ENCODE results near the gene MYB. TPM values are rescaled to one million over a fixed set of nuclear protein-coding genes. Genes with fewer than 3 reads are reported as not detected.

The MYB gene
- total and polyA plus RNA-seq, 7 donors = 0.55 to 27.8 (median 12.0) TPM; not detected in 2

DNA sequence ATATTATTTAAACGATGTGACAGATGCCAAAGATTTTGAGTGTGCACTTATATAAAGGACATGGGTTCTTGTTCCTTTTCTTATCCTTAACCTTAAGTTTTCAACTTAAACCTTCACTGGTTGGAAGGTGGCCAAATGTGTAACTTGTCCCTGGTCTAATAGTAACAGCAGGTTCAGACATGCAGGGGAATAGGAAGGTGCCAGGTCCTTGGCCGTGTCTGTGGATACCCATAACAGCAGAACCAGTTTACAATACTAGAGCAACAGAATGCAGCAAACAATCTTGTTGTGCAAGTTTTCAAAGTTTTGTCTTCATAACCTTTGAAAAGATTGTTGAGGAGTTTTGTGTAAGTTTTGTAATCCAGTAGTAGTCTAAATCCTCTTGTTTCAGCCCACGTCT, 4.4 kb downstream of the MYB start:
- no peak overlapping the region for H3K4me3 ChIP-seq
- intact Hi-C loops (cut with DNase I) = no loop called here
- H3K27ac ChIP-seq = no peak overlapping the region
- DNase-seq = no peak
- TF ChIP-seq CTCF (IDR thresholded peaks at IDR 0.05) (no peak), POLR2A (IDR thresholded peaks at IDR 0.05) (no peak), EP300 (IDR thresholded peaks at IDR 0.05) (no peak), POLR2AphosphoS5 (IDR thresholded peaks at IDR 0.05) (no peak)
- peaks cover 27 to 88% (median 47%) of the 10 kb centered on the region in 3 donors for H3K27me3 ChIP-seq
- WGBS, 2 donors = 30 to 51% methylated on average over 3 of the region's 3 CpGs
- H3K9me3 ChIP-seq = no peaks in the 10 kb centered on the region
- H3K4me1 ChIP-seq = peaks cover 0 to 31% (median 27%) of the 10 kb centered on the region in 4 donors
- no peaks in the 10 kb centered on the region for H3K36me3 ChIP-seq

GRCh38 chr6:135186255-135186654, 5.1 kb downstream of the MYB start:
- peaks cover 27 to 90% (median 47%) of the 10 kb centered on the region in 3 donors for H3K27me3 ChIP-seq
- intact Hi-C loops (cut with DNase I) = no loop called here
- DNase-seq = no peak
- TF ChIP-seq POLR2AphosphoS5 (IDR thresholded peaks at IDR 0.05) (no peak), CTCF (IDR thresholded peaks at IDR 0.05) (no peak), POLR2A (IDR thresholded peaks at IDR 0.05) (no peak), EP300 (IDR thresholded peaks at IDR 0.05) (no peak)
- WGBS, 2 donors = 94 to 99% methylated on average over 2 of the region's 2 CpGs
- no peaks in the 10 kb centered on the region for H3K36me3 ChIP-seq
- H3K4me1 ChIP-seq = peaks cover 0 to 28% (median 26%) of the 10 kb centered on the region in 4 donors
- no peaks in the 10 kb centered on the region for H3K9me3 ChIP-seq
- H3K4me3 ChIP-seq = no peak overlapping the region
- no peak overlapping the region for H3K27ac ChIP-seq

DNA sequence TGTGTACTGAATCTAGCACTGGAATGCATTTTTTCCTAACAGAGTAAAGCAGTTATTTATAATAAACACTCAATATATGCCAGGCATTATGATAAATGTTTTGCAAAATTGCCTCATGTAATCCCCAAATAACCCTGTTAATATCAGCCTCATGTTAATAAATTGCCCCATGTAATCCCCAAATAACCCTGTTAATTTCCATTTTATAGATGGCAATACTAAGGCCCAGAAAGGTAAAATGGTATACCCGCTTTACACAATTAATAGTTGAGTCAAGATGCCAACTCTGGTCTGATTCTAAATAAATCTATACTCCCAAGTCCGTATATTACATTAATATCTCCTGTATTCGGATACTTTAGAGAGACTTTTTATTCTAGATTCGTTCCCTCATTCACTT, 6.3 kb downstream of the MYB start:
- intact Hi-C loops (cut with DNase I) = no loop called here
- WGBS, 2 donors = 86 to 93% methylated on average over 4 of the region's 4 CpGs
- DNase-seq = no peak
- H3K9me3 ChIP-seq = no peaks in the 10 kb centered on the region
- TF ChIP-seq CTCF (IDR thresholded peaks at IDR 0.05) (no peak), POLR2A (IDR thresholded peaks at IDR 0.05) (no peak), EP300 (IDR thresholded peaks at IDR 0.05) (no peak), POLR2AphosphoS5 (IDR thresholded peaks at IDR 0.05) (no peak)
- H3K27me3 ChIP-seq = peaks cover 27 to 84% (median 47%) of the 10 kb centered on the region in 3 donors
- H3K4me3 ChIP-seq = no peak overlapping the region
- peaks cover 0 to 17% (median 16%) of the 10 kb centered on the region in 4 donors for H3K4me1 ChIP-seq
- no peaks in the 10 kb centered on the region for H3K36me3 ChIP-seq
- H3K27ac ChIP-seq = no peak overlapping the region

DNA sequence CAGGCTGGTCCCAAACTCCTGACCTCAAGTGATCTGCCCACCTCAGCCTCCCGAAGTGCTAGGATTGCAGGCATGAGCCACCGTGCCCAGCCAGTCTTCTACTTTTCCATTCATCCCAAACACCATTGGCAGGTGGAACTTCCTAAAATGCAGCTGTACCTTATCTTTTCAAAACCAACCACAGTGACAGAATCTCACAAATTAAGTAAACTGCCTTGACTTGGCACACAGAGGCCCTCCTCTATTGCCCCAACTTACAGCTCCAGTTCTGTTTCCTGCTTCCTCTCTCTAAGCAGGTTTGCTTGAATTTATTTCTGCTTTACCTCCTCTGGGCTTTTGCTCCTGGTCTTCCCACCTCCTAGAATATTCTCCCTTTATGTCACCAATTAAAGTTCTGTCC, 7.6 kb downstream of the MYB start:
- Histone ChIP-seq H3K4me3 (no peak overlapping the region), H3K36me3 (no peaks in the 10 kb centered on the region), H3K27me3 (peaks cover 16 to 70% (median 39%) of the 10 kb centered on the region in 3 donors), H3K9me3 (no peaks in the 10 kb centered on the region), H3K4me1 (peaks cover 0 to 4% (median 2%) of the 10 kb centered on the region in 4 donors), H3K27ac (no peak overlapping the region)
- TF ChIP-seq CTCF (IDR thresholded peaks at IDR 0.05) (no peak), POLR2AphosphoS5 (IDR thresholded peaks at IDR 0.05) (no peak), POLR2A (IDR thresholded peaks at IDR 0.05) (no peak), EP300 (IDR thresholded peaks at IDR 0.05) (no peak)
- intact Hi-C loops (cut with DNase I) = no loop called here
- DNase-seq = no peak
- 70 to 84% methylated on average over 2 of the region's 2 CpGs for WGBS, 2 donors

- no peak for DNase-seq
- intact Hi-C loops (cut with DNase I) = no loop called here
- Histone ChIP-seq H3K27ac (no peak overlapping the region), H3K4me3 (no peak overlapping the region), H3K4me1 (no peaks in the 10 kb centered on the region), H3K9me3 (no peaks in the 10 kb centered on the region), H3K36me3 (no peaks in the 10 kb centered on the region), H3K27me3 (peaks cover 16 to 64% (median 32%) of the 10 kb centered on the region in 3 donors)
- 14 to 73% methylated on average over 1 of the region's 1 CpG for WGBS, 2 donors
- no peak for TF ChIP-seq POLR2A (IDR thresholded peaks at IDR 0.05)
- TF ChIP-seq CTCF (IDR thresholded peaks at IDR 0.05) = no peak
- no peak for TF ChIP-seq POLR2AphosphoS5 (IDR thresholded peaks at IDR 0.05)
- no peak for TF ChIP-seq EP300 (IDR thresholded peaks at IDR 0.05)
Observed at GRCh38 chr6:135189344-135189743, 8.2 kb downstream of the MYB start.
